NCI-H2081 (cell line): Measurements from ENCODE around the gene PELI1.
"Not testable (repeated sequence)": the region's sequence is repeated elsewhere in the genome, so short reads cannot be mapped to it uniquely, and the experiment has no call there.

Source experiments
- DNase-seq, 2 experiments: peaks; one replicate each; lab custom pipeline; 2025; lab: John Stamatoyannopoulos, UW

Gene PELI1

GRCh38 chr2:64122358-64122757 lies 21.9 kb downstream of the PELI1 start:
- no peak for DNase-seq

- DNase-seq = no peak
Observed at GRCh38 chr2:64120928-64121327, 23.3 kb downstream of the PELI1 start.

GRCh38 chr2:64120008-64120407 lies 24.2 kb downstream of the PELI1 start:
- no peak for DNase-seq

GRCh38 chr2:64119369-64119768 lies 24.9 kb downstream of the PELI1 start:
- peak in 1 of 2 experiments; percentile 9 for DNase-seq

- no peak for DNase-seq
Observed at GRCh38 chr2:64115808-64116598, 28.2 kb downstream of the PELI1 start.

- DNase-seq = no peak
Observed at GRCh38 chr2:64114912-64115277, 29.3 kb downstream of the PELI1 start.

- no peak for DNase-seq
Observed at GRCh38 chr2:64114063-64114911, 29.9 kb downstream of the PELI1 start.

- no peak for DNase-seq
Observed at GRCh38 chr2:64112016-64112415, 32.2 kb downstream of the PELI1 start.

GRCh38 chr2:64111426-64111825 lies 32.8 kb downstream of the PELI1 start:
- no peak for DNase-seq

- no peak for DNase-seq
Observed at GRCh38 chr2:64108666-64109241, 35.5 kb downstream of the PELI1 start.

GRCh38 chr2:64106481-64106880 lies 37.7 kb downstream of the PELI1 start:
- no peak for DNase-seq

GRCh38 chr2:64105670-64106461 lies 38.4 kb downstream of the PELI1 start:
- no peak for DNase-seq

- peak in 1 of 2 experiments; percentile 20 for DNase-seq
Observed at GRCh38 chr2:64104933-64105332, 39.3 kb downstream of the PELI1 start.

- not testable (repeated sequence) for DNase-seq
Observed at GRCh38 chr2:64102736-64103135, 41.5 kb downstream of the PELI1 start.

- DNase-seq = no peak
Observed at GRCh38 chr2:64101141-64101591, 43.1 kb downstream of the PELI1 start.

GRCh38 chr2:64100584-64100983 lies 43.6 kb downstream of the PELI1 start:
- not testable (repeated sequence) for DNase-seq

- no peak for DNase-seq
Observed at GRCh38 chr2:64094663-64095382, 49.4 kb downstream of the PELI1 start.

GRCh38 chr2:64093341-64093740 lies 50.9 kb downstream of the PELI1 start:
- DNase-seq = no peak

GRCh38 chr2:64092502-64092901 lies 51.7 kb downstream of the PELI1 start:
- no peak for DNase-seq

- no peak for DNase-seq
Observed at GRCh38 chr2:64090264-64090663, 54.0 kb downstream of the PELI1 start.
